OCI-LY1 (cell line): Measurements from ENCODE around the gene KIRREL2.

Experiments
- CTCF ChIP-seq: fragments of 200-600 bp; sonication (generic), shearing (Covaris generic); IDR thresholded peaks from 2 replicates; pipeline ENCODE4 v1.5.1; 2017; ENCODE audit warnings: mild to moderate bottlenecking, antibody characterized with exemption, low read length, moderate library complexity, mixed read lengths
- EZH2 ChIP-seq: fragments of 200-600 bp; sonication (generic), shearing (Covaris generic); IDR thresholded peaks from 2 replicates; pipeline ENCODE4 v1.8.0; 2017; ENCODE audit warnings: borderline replicate concordance, mixed run types, mild to moderate bottlenecking, antibody characterized with exemption, low read length, moderate library complexity, mixed read lengths

DNA sequence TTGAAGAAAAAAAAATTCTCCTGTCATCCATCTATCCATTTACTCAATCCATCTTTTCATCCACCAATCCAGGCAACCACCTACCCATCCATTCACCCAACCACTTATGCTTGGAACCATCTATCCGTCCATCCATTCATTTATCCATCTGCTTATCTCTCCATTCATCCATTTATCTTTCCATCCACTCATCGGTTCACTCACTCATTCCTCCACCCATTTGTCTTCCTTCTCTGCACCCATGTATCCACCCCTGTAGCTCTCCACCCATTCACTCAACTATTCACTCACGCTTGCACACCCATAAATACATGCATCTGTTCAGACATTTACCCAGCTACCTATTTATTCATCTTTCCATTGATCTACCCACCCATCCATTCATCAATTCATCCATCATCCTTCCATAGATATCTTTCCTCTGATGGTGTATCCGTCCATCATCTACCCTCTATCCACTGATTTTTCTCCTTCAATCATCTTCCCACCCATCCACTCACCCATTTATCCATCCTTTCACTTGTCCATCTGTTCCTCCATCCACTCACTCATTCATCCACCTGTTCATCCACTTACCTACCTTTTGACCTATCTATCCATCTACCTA, 13.9 kb upstream of the KIRREL2 start:
- no peak for TF ChIP-seq CTCF
- no peak for TF ChIP-seq EZH2
